ENCODE measurements around the gene DBN1.

Gene DBN1

DNA sequence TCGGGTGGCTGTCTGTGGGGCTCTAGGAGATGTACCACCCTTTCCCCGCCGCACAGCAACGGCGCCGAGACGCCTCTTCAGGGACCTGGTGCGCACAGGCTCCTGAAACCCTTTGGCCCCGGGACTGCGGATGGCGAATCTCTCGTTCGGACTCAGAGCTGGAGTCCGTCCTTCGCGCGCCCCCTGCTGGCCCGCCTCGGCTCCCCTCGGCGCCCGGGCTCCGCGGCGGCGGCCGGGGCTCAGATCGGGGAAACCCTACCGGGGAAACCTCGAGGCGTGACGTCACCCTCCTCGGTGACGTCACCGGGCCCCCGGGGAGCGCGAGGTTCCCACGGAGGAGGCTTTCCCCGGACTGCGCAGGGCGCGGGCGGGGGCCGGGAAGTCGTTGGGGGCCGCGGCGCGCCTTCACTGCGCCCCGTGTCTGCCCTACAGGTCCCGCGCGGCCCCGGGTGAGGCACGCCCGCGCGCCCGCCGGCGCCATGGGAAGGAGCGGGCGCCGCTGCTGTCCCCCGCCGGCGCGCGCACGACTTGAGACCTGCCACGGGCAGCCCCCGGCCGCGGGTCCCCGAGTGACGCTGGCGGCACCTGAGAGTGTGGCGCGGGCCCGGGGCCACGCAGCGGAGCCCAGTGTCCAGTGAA lies 18.9 kb downstream of the DBN1 start:
- Mint-ChIP-seq H3K27me3 (ENCODE audit: low read depth) (peaks cover 5% of the 10 kb centered on the region), H3K36me3 (ENCODE audit: low read depth) (peaks cover 14% of the 10 kb centered on the region), H3K27ac (peak overlapping the region in 1 of 3 experiments; percentile 58), H3K9me3 (no peaks in the 10 kb centered on the region), H3K4me1 (peaks cover 24% of the 10 kb centered on the region), H3K4me3 (peak overlapping the region; percentile 73 to 92 (median 90))
- TF ChIP-seq, protein P1, sequence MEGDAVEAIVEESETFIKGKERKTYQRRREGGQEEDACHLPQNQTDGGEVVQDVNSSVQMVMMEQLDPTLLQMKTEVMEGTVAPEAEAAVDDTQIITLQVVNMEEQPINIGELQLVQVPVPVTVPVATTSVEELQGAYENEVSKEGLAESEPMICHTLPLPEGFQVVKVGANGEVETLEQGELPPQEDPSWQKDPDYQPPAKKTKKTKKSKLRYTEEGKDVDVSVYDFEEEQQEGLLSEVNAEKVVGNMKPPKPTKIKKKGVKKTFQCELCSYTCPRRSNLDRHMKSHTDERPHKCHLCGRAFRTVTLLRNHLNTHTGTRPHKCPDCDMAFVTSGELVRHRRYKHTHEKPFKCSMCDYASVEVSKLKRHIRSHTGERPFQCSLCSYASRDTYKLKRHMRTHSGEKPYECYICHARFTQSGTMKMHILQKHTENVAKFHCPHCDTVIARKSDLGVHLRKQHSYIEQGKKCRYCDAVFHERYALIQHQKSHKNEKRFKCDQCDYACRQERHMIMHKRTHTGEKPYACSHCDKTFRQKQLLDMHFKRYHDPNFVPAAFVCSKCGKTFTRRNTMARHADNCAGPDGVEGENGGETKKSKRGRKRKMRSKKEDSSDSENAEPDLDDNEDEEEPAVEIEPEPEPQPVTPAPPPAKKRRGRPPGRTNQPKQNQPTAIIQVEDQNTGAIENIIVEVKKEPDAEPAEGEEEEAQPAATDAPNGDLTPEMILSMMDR (IDR thresholded peaks at IDR 0.05; ENCODE audit: unreplicated experiment in 3 of 3): peak; percentile 85 to 94 (median 93)

DNA sequence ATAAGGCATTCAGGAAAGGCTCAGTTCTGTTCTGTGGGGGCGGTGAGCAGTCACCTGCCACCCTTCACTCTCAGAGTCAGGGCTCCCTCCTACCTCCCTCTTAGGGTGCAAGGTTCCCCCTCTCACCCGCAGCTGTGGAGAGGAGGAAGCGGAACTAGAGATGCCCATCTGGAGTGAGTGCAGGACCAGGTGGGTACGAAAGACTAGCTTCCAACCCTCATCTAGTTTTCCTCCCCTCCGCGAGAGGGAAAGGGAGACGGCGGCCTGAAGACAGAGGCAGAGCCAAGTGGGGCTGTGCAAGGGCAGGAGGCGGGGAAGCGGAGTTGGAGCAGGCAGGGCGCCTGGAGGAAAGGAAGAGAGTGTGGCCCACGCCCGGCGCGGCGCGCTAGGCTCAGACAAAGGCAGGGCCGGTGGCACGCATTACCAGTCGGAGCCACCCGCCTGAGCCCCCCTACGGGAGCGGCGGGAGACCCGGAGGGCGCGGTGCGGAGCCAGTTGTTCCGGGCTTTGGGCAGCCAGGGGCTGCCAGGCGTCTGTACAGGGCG lies 19.5 kb downstream of the DBN1 start:
- Mint-ChIP-seq H3K36me3 (ENCODE audit: low read depth) (peaks cover 12% of the 10 kb centered on the region), H3K9me3 (no peaks in the 10 kb centered on the region), H3K27me3 (ENCODE audit: low read depth) (peaks cover 5% of the 10 kb centered on the region), H3K27ac (peak overlapping the region; percentile 58 to 77 (median 75)), H3K4me1 (peaks cover 24% of the 10 kb centered on the region), H3K4me3 (peak overlapping the region; percentile 84 to 92 (median 90))
- TF ChIP-seq, protein P1 (IDR thresholded peaks at IDR 0.05; ENCODE audit: unreplicated experiment in 3 of 3): no peak

- Mint-ChIP-seq H3K9me3 (no peaks in the 10 kb centered on the region), H3K36me3 (ENCODE audit: low read depth) (peaks cover 12% of the 10 kb centered on the region)
These were observed 20.5 kb downstream of the DBN1 start for GRCh38 chr5:177452688-177453638.

GRCh38 chr5:177450667-177451424 lies 22.6 kb downstream of the DBN1 start:
- Mint-ChIP-seq H3K4me3 (peak overlapping the region; percentile 21 to 61 (median 42)), H3K27me3 (ENCODE audit: low read depth) (peaks cover 14% of the 10 kb centered on the region), H3K9me3 (no peaks in the 10 kb centered on the region), H3K36me3 (ENCODE audit: low read depth) (no peaks in the 10 kb centered on the region), H3K4me1 (peaks cover 19% of the 10 kb centered on the region), H3K27ac (peak overlapping the region in 2 of 3 experiments; percentile 16 to 65)
- TF ChIP-seq, protein P1 (IDR thresholded peaks at IDR 0.05; ENCODE audit: unreplicated experiment in 3 of 3): no peak

More at GRCh38 chr5:177452688-177453638, 20.5 kb downstream of the DBN1 start:
- Mint-ChIP-seq H3K27me3 (ENCODE audit: low read depth) (peaks cover 11% of the 10 kb centered on the region), H3K4me1 (peaks cover 32% of the 10 kb centered on the region), H3K27ac (no peak overlapping the region), H3K4me3 (peak overlapping the region; percentile 84 to 92 (median 90))
- TF ChIP-seq, protein P1 (IDR thresholded peaks at IDR 0.05; ENCODE audit: unreplicated experiment in 3 of 3): no peak

DNA sequence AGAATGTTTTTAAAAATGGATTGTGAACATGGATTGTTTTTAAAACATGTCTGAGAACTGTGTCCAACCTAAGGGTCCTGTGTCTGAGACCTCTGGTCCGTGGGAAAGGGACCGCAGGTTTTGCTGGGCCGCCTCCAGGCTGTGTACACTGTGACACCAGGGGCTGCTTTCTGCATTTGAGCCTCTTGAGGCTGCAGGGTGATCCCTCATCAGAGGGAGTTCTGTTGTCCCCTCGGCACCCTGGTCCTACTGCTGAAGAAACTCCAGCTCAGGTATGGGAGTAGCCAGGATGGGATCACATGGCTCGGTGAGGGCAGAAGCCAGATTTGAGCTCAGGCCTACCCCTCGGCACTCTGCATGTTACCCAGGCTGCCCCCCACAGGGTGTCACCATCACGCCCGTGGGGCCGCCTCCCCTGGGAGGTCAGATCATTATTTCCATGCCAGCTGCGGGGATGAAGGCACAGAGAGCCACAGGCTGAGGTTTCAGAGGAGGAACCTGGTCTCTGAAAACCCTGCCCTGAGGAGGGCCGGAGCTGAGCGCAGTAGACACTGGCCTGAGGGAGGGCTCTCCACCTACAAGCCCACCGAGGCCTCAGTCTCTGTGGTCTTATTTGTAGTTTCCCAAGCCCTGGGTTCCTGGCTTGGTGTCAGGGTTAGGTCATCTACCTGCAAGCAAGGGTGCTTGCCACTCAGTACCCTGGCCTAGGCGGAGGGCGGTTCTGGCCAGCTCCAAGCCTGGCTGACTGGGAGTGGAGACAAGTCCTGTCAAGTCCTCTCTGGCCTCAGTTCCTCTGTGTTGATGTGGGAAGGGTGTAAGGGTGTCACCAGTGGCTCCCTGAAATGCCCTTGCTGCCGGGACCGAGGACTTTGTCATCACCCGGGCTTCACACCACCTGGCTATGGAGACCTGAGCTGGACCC lies 24.0 kb downstream of the DBN1 start:
- Mint-ChIP-seq H3K9me3 (no peaks in the 10 kb centered on the region), H3K27me3 (ENCODE audit: low read depth) (peaks cover 25% of the 10 kb centered on the region), H3K4me3 (peak overlapping the region in 1 of 3 experiments; percentile 81), H3K36me3 (ENCODE audit: low read depth) (no peaks in the 10 kb centered on the region), H3K4me1 (peaks cover 33% of the 10 kb centered on the region), H3K27ac (no peak overlapping the region)
- TF ChIP-seq, protein P1 (IDR thresholded peaks at IDR 0.05; ENCODE audit: unreplicated experiment in 3 of 3): no peak
